ENCODE results near the gene ADIPOR2. TPM values are rescaled to one million over a fixed set of nuclear protein-coding genes. Genes with fewer than 3 reads are reported as not detected.

ADIPOR2 gene
- total RNA-seq, 1 experiment from 2014 or later, result 45.3 TPM

DNA sequence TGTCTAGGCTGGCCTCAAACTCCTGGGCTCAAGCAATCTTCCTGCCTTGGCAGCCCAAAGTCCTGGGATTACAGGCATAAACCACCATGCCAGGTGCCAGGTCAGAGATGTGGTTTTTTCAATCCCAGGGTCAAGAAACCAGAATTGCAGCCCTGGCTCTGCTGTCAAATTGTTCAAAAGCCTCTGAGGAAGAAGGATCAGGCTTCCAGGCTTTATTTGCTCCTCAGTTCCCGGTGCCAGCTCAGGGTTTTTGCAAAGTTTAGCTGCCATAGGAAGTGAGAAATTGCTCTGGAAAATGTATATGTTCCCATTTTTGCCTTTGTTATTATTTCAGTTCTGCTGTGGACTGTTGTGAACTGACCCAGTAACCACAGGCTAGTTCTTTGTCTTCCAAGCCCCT lies 33.2 kb upstream of the ADIPOR2 start:
- Mint-ChIP-seq H3K27ac (no peak overlapping the region), H3K4me3 (no peak overlapping the region), H3K9me3 (no peaks in the 10 kb centered on the region), H3K27me3 (ENCODE audit: low read depth) (peaks cover 43% of the 10 kb centered on the region), H3K4me1 (peaks cover 4 to 9% of the 10 kb centered on the region in 2 experiments; a peak in 3 of 4 replicates), H3K36me3 (ENCODE audit: insufficient read depth in 1 of 3, low read depth in 3 of 3) (no peaks in the 10 kb centered on the region)
- H4K8ac ChIP-seq (replicated peaks; ENCODE audit: insufficient read length, low read depth, low read length), result no peak overlapping the region
- H3K79me1 ChIP-seq (ENCODE audit: insufficient read depth, low read depth, low read length, poor library complexity, severe bottlenecking), result no peaks in the 10 kb centered on the region
- no peak overlapping the region for H3K4ac ChIP-seq (ENCODE audit: low read depth, low read length)
- H2BK5ac ChIP-seq (ENCODE audit: insufficient read length, low read length), result no peak overlapping the region
- H2BK15ac ChIP-seq (ENCODE audit: low read depth, low read length), result no peak overlapping the region
- H3K4me2 ChIP-seq (ENCODE audit: insufficient read depth, insufficient read length, low read length), result no peak overlapping the region
- no peak overlapping the region for H3K56ac ChIP-seq (ENCODE audit: insufficient read length, low read depth, low read length)
- no peak overlapping the region for H3K9ac ChIP-seq (ENCODE audit: extremely low read depth, insufficient read length, low read length)
- H2AK5ac ChIP-seq (ENCODE audit: insufficient read length, low read length), result no peak overlapping the region
- no peak overlapping the region for H3T11ph ChIP-seq (ENCODE audit: low read length)
- no peak overlapping the region for H2BK12ac ChIP-seq (ENCODE audit: insufficient read length, low read depth, low read length)
- TF ChIP-seq, protein P1, sequence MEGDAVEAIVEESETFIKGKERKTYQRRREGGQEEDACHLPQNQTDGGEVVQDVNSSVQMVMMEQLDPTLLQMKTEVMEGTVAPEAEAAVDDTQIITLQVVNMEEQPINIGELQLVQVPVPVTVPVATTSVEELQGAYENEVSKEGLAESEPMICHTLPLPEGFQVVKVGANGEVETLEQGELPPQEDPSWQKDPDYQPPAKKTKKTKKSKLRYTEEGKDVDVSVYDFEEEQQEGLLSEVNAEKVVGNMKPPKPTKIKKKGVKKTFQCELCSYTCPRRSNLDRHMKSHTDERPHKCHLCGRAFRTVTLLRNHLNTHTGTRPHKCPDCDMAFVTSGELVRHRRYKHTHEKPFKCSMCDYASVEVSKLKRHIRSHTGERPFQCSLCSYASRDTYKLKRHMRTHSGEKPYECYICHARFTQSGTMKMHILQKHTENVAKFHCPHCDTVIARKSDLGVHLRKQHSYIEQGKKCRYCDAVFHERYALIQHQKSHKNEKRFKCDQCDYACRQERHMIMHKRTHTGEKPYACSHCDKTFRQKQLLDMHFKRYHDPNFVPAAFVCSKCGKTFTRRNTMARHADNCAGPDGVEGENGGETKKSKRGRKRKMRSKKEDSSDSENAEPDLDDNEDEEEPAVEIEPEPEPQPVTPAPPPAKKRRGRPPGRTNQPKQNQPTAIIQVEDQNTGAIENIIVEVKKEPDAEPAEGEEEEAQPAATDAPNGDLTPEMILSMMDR (conservative IDR thresholded peaks at IDR 0.05), result no peak
- H3K14ac ChIP-seq (ENCODE audit: insufficient read depth, low read length), result no peak overlapping the region
- peaks cover 3% of the 10 kb centered on the region; the same call in 1 of the 2 replicates for H3K27me3 ChIP-seq (ENCODE audit: insufficient read depth, low read length)
- H3K23me2 ChIP-seq (ENCODE audit: insufficient read length, low read depth, low read length, poor library complexity, severe bottlenecking), result peaks cover 8% of the 10 kb centered on the region
- no peak overlapping the region for H4K91ac ChIP-seq (ENCODE audit: insufficient read length, low read depth, low read length)
- no peak overlapping the region for H4K5ac ChIP-seq (ENCODE audit: insufficient read length, low read depth, low read length)
- WGBS (ENCODE audit: extremely low coverage, insufficient read length, low lambda C conversion rate), result no CpG with 5 or more reads among the region's 1 CpG
- H2BK20ac ChIP-seq (ENCODE audit: low read depth, low read length, poor library complexity, severe bottlenecking), result no peak overlapping the region
- DNase-seq, result no peak
- no peaks in the 10 kb centered on the region for H3K4me1 ChIP-seq (ENCODE audit: insufficient read depth, low read length)
- H2AFZ ChIP-seq (ENCODE audit: low read length), result no peak overlapping the region
- H3K23ac ChIP-seq (ENCODE audit: insufficient read length, low read depth, low read length), result no peak overlapping the region
- H3K9me3 ChIP-seq (ENCODE audit: control insufficient read depth, low read depth, low read length), result no peaks in the 10 kb centered on the region
- no peaks in the 10 kb centered on the region for H3K79me2 ChIP-seq (ENCODE audit: insufficient read depth, low read length)
- no peak overlapping the region for H3K27ac ChIP-seq (ENCODE audit: insufficient read length, low read depth, low read length)
- no peak overlapping the region for H2BK120ac ChIP-seq (ENCODE audit: low read depth, low read length, poor library complexity, severe bottlenecking)
- no peaks in the 10 kb centered on the region for H4K20me1 ChIP-seq (ENCODE audit: control insufficient read depth, insufficient read depth, insufficient read length)
- H3K18ac ChIP-seq (ENCODE audit: insufficient read length, low read depth, low read length), result no peak overlapping the region
